SU-DHL-6 (cell line): Measurements from ENCODE around the gene HEXD.
"Not testable (repeated sequence)": the region's sequence is repeated elsewhere in the genome, so short reads cannot be mapped to it uniquely, and the experiment has no call there.

Experiments used
- H2AFZ ChIP-seq: fragments of 200-600 bp; sonication (generic); 2 replicates; pipeline ENCODE4 v1.6.1; 2014; ENCODE audit warnings: low read depth, mild to moderate bottlenecking, moderate library complexity, mixed read lengths, antibody characterized with exemption, low read length; ENCODE audit not compliant: severe bottlenecking
- H3F3A ChIP-seq: fragments of 200-600 bp; shearing (Covaris generic); 2 replicates; pipeline ENCODE4 v1.6.0; 2016; ENCODE audit warnings: antibody characterized with exemption, mild to moderate bottlenecking; ENCODE audit not compliant: insufficient read depth
- H3K27ac ChIP-seq: fragments of 200-600 bp; sonication (generic); 2 replicates; pipeline ENCODE4 v1.5.1; 2016; ENCODE audit warnings: low read depth, mild to moderate bottlenecking, low read length, moderate library complexity, mixed read lengths
- H3K27me3 ChIP-seq: fragments of 200-600 bp; sonication (generic), shearing (Covaris generic); 2 replicates; pipeline ENCODE4 v1.6.0; 2014; ENCODE audit warnings: mild to moderate bottlenecking, low read length
- H3K36me3 ChIP-seq: fragments of 200-600 bp; sonication (generic); 2 replicates; pipeline ENCODE4 v1.6.1; 2014; ENCODE audit warnings: mild to moderate bottlenecking, low read length, mixed read lengths
- H3K4me2 ChIP-seq: fragments of 300-600, 200-600 bp; shearing (Covaris generic), sonication (generic); 2 replicates; pipeline ENCODE4 v1.6.0; 2014; ENCODE audit warnings: low read length, low read depth, mild to moderate bottlenecking; ENCODE audit not compliant: poor library complexity, severe bottlenecking
- H3K4me3 ChIP-seq: fragments of 200-600 bp; sonication (generic); 2 replicates; pipeline ENCODE4 v1.5.1; 2014; ENCODE audit warnings: antibody characterized with exemption, low read length, mild to moderate bottlenecking, mixed read lengths; ENCODE audit not compliant: insufficient read depth, poor library complexity, severe bottlenecking
- H3K79me2 ChIP-seq: fragments of 200-600 bp; sonication (generic); 2 replicates; pipeline ENCODE4 v1.6.1; 2014; ENCODE audit warnings: mild to moderate bottlenecking, low read length, moderate library complexity; ENCODE audit not compliant: insufficient read depth
- H3K9ac ChIP-seq: fragments of 200-600 bp; sonication (generic); 2 replicates; pipeline ENCODE4 v1.7.0; 2014; ENCODE audit warnings: mild to moderate bottlenecking, low read length
- H3K9me2 ChIP-seq: fragments of 200-600 bp; sonication (generic); replicated peaks from 2 replicates; pipeline ENCODE4 v1.6.1; 2014; ENCODE audit warnings: low read length; ENCODE audit not compliant: insufficient read depth
- H3K9me3 ChIP-seq: fragments of 200-600 bp; sonication (generic); 2 replicates; pipeline ENCODE4 v1.6.1; 2014; ENCODE audit warnings: low read length, mixed read lengths; ENCODE audit not compliant: insufficient read depth
- H4K20me1 ChIP-seq: fragments of 200-600 bp; sonication (generic); 2 replicates; pipeline ENCODE4 v1.6.1; 2014; ENCODE audit warnings: low read depth, mild to moderate bottlenecking, antibody characterized with exemption, low read length, moderate library complexity, mixed read lengths
- CTCF ChIP-seq: fragments of 200-600 bp; sonication (generic); IDR thresholded peaks from one replicate; pipeline ENCODE4 v1.5.1; 2017; ENCODE audit warnings: antibody characterized with exemption, mild to moderate bottlenecking, low read length, moderate library complexity; ENCODE audit not compliant: insufficient read depth, poor library complexity, severe bottlenecking
- EZH2phosphoT487 ChIP-seq: fragments of 200-600 bp; sonication (generic), shearing (Covaris generic); conservative IDR thresholded peaks from 2 replicates; pipeline ENCODE4 v1.6.1; 2018; ENCODE audit warnings: mild to moderate bottlenecking, antibody characterized with exemption, low read length, moderate library complexity, mixed read lengths

HEXD gene

GRCh38 chr17:82457929-82458178, 39.7 kb downstream of the HEXD start:
- peak overlapping the region; percentile 98 for H3K4me3 ChIP-seq
- TF ChIP-seq CTCF: no peak
- no peak for TF ChIP-seq EZH2phosphoT487

GRCh38 chr17:82458179-82458884, 40.2 kb downstream of the HEXD start, which contains the start of gene NARF:
Gene NARF (plus strand): TSS chr17:82458741. CDS start chr17:82458804, 63 bp downstream.
- no peaks in the 10 kb centered on the region for H3K9me2 ChIP-seq
- peak within 1 kb of the TSS; percentile 50 for H2AFZ ChIP-seq
- peak within 1 kb of the TSS; percentile 98 for H3K4me3 ChIP-seq
- no peaks in the 10 kb centered on the region for H3K27me3 ChIP-seq
- no peaks in the 10 kb centered on the region for H3F3A ChIP-seq
- peaks cover 9% of the 10 kb centered on the region; the same call in 1 of the 2 replicates for H3K79me2 ChIP-seq
- TF ChIP-seq EZH2phosphoT487: no peak
- no peak for TF ChIP-seq CTCF
- no peaks in the 10 kb centered on the region for H4K20me1 ChIP-seq
- peak within 1 kb of the TSS; percentile 97 for H3K4me2 ChIP-seq
- peak within 1 kb of the TSS; percentile 82 for H3K9ac ChIP-seq
- peak within 1 kb of the TSS; percentile 86 for H3K27ac ChIP-seq
- H3K36me3 ChIP-seq: no peaks in the 10 kb centered on the region
- H3K9me3 ChIP-seq: no peaks in the 10 kb centered on the region

More at GRCh38 chr17:82457929-82458178, 39.7 kb downstream of the HEXD start:
- H3K4me2 ChIP-seq: peak overlapping the region; percentile 78
- peak overlapping the region; percentile 86 for H3K27ac ChIP-seq
- H3K9me3 ChIP-seq: no peaks in the 10 kb centered on the region
- peak overlapping the region; percentile 82 for H3K9ac ChIP-seq
- no peaks in the 10 kb centered on the region for H3K36me3 ChIP-seq
- H3K79me2 ChIP-seq: peaks cover 9% of the 10 kb centered on the region; the same call in 1 of the 2 replicates
- no peaks in the 10 kb centered on the region for H4K20me1 ChIP-seq
- H3F3A ChIP-seq: no peaks in the 10 kb centered on the region
- no peaks in the 10 kb centered on the region for H3K27me3 ChIP-seq
- H2AFZ ChIP-seq: no peak overlapping the region
- H3K9me2 ChIP-seq: no peaks in the 10 kb centered on the region

DNA sequence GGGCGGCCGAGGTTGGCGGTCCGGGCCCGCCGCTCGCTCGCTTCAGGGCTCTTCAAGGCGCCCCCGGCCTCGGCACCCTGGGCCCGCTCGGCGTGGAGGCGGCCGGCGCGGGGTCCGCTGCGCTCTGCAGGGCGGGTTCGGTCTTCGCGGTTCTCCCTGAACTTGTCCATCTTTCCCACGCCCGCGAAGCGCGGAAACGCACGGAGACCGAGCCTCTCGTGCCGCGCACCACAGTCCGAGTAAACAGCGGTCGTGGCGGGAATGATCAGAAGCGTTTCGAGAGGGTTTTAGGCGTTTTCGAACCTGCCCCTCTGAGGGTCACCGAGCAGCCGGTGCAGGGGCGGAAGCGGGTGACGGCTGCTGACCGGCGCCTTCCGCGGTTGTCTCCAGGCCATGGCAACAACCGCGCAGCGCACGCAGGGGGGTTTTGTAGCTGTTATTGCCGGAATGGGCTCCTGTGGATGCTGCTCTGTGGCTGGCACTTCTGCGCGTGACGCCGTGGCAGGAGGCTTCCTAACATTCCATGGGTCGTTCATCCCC, 40.8 kb downstream of the HEXD start:
- H3K9ac ChIP-seq: peak overlapping the region; percentile 82
- TF ChIP-seq EZH2phosphoT487: no peak
- TF ChIP-seq CTCF: no peak
- H4K20me1 ChIP-seq: no peaks in the 10 kb centered on the region
- H3K36me3 ChIP-seq: no peaks in the 10 kb centered on the region; the same call in 1 of the 2 replicates
- no peaks in the 10 kb centered on the region for H3K9me2 ChIP-seq
- peaks cover 9% of the 10 kb centered on the region; the same call in 1 of the 2 replicates for H3K79me2 ChIP-seq
- H3K4me2 ChIP-seq: peak overlapping the region; percentile 97
- peak overlapping the region; percentile 50 for H2AFZ ChIP-seq
- peak overlapping the region; percentile 98 for H3K4me3 ChIP-seq
- H3K27ac ChIP-seq: no peak overlapping the region
- no peaks in the 10 kb centered on the region for H3F3A ChIP-seq
- H3K27me3 ChIP-seq: no peaks in the 10 kb centered on the region
- H3K9me3 ChIP-seq: no peaks in the 10 kb centered on the region

- not testable (repeated sequence) for H3K4me3 ChIP-seq, H2AFZ ChIP-seq, H3K9me3 ChIP-seq, H4K20me1 ChIP-seq, H3F3A ChIP-seq, H3K27me3 ChIP-seq, H3K9me2 ChIP-seq, H3K27ac ChIP-seq, H3K79me2 ChIP-seq, H3K9ac ChIP-seq, H3K36me3 ChIP-seq
- peak overlapping the region; percentile 97 for H3K4me2 ChIP-seq
Observed at GRCh38 chr17:82459936-82460335, 41.8 kb downstream of the HEXD start.
